NT2/D1 (cell line): ENCODE results near the gene RAB12.

Experiments used
- DNase-seq: peaks from one replicate; pipeline ENCODE4 v3.0.0-alpha.2; 2011; ENCODE audit warnings: low read depth, low spot score
- H3K27me3 ChIP-seq: 2 replicates; pipeline ENCODE4 v1.6.0; 2011; ENCODE audit warnings: mild to moderate bottlenecking; ENCODE audit not compliant: insufficient read length, insufficient read depth
- H3K36me3 ChIP-seq: 2 replicates; pipeline ENCODE4 v1.6.1; 2011; ENCODE audit warnings: mild to moderate bottlenecking, low read length, mixed read lengths; ENCODE audit not compliant: insufficient read depth, insufficient read length
- H3K4me1 ChIP-seq: 2 replicates; pipeline ENCODE4 v1.5.1; 2011; ENCODE audit not compliant: insufficient read depth, insufficient read length
- H3K4me3 ChIP-seq: 2 replicates; pipeline ENCODE4 v1.5.1; 2011; ENCODE audit warnings: low read depth; ENCODE audit not compliant: insufficient read length
- H3K9ac ChIP-seq: 2 replicates; pipeline ENCODE4 v1.6.0; 2011; ENCODE audit warnings: low read depth; ENCODE audit not compliant: insufficient read length
- H3K9me3 ChIP-seq: 2 replicates; pipeline ENCODE4 v1.5.1; 2011; ENCODE audit warnings: mild to moderate bottlenecking, low read length; ENCODE audit not compliant: insufficient read depth
- SUZ12 ChIP-seq: IDR thresholded peaks from 2 replicates; pipeline ENCODE4 v1.6.1; 2011; ENCODE audit not compliant: insufficient read length, insufficient read depth; ENCODE audit errors: extremely low read depth
- YY1 ChIP-seq: IDR thresholded peaks from 2 replicates; pipeline ENCODE4 v1.6.1; 2011; ENCODE audit not compliant: insufficient read length, insufficient read depth
- ZNF274 ChIP-seq: IDR thresholded peaks from 2 replicates; pipeline ENCODE4 v1.6.1; 2011; ENCODE audit warnings: mild to moderate bottlenecking, low read depth, low read length

Gene RAB12

DNA sequence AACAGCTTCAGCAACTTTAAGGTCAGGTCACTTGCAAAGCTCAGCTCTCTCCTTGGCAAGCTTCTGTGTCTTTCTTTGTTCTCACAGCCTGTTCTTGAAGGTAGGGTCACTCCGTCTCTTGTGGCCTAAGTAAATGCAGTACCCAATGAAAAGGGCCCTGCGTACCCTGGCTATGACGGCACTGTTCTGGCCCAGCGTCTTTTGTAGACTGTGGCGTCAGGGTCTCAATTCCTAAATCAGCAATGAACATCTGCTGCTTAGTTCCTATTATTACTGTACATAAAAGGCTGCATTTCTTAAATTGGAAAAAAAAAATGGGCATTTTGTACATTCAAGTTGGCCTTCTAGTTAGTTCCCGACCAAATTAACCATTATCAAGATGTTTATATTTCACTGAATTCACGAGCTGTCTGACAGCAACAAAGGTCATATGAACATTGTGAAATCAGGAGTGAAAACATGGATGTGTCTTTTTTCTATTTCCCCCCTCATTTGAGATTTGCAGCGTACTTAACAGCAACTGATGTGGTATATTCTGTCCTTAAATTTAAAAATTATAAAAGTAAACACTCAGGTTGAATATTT, 79.1 kb downstream of the RAB12 start:
- no peak for TF ChIP-seq ZNF274
- TF ChIP-seq YY1, result no peak
- TF ChIP-seq SUZ12, result no peak
- Histone ChIP-seq H3K9me3 (no peaks in the 10 kb centered on the region), H3K36me3 (no peaks in the 10 kb centered on the region), H3K27me3 (no peaks in the 10 kb centered on the region), H3K9ac (no peak overlapping the region), H3K4me1 (peaks cover 4% of the 10 kb centered on the region), H3K4me3 (no peak overlapping the region)
- DNase-seq, result no peak

DNA sequence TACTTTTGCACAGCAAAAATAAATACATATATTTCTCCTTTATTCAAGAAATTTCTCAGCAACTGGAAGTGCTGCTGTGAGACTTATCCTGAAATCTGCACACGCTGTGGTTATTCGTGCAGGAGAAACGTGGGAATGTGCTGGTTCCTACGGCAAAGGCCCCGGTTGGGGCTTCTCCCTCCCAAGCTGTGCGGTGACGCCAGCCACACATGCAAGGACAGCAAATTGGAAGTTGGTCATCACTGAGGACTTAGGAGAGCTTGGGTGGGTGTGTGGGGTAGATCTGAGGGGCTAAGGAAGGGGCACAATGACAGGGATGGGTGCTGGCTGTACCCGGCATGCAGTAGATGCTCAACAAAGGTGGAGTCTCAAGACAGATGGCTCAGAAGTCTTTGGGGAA, 79.6 kb downstream of the RAB12 start:
- H3K4me3 ChIP-seq, result no peak overlapping the region
- H3K4me1 ChIP-seq, result peaks cover 4% of the 10 kb centered on the region
- H3K36me3 ChIP-seq, result no peaks in the 10 kb centered on the region
- no peak for DNase-seq
- no peak overlapping the region for H3K9ac ChIP-seq
- H3K27me3 ChIP-seq, result no peaks in the 10 kb centered on the region
- TF ChIP-seq YY1 (no peak), ZNF274 (no peak), SUZ12 (no peak)
- H3K9me3 ChIP-seq, result no peaks in the 10 kb centered on the region
